HG02798 (cell line): ENCODE results near the gene KCNMA1.
"Not testable (repeated sequence)": the region's sequence is repeated elsewhere in the genome, so short reads cannot be mapped to it uniquely, and the experiment has no call there.

ENCODE experiments used
- ATAC-seq: cut with Tn5 transposase; IDR thresholded peaks from one replicate; pipeline ENCODE4 v1.9.1; 2021; ENCODE audit warnings: mild to moderate bottlenecking; ENCODE audit not compliant: unreplicated experiment, poor library complexity

KCNMA1 gene

GRCh38 chr10:77664696-77665095 is 27.1 kb upstream of the KCNMA1 start:
- ATAC-seq = no peak

GRCh38 chr10:77664008-77664407 is 26.4 kb upstream of the KCNMA1 start:
- ATAC-seq = no peak

GRCh38 chr10:77661674-77662073 is 24.1 kb upstream of the KCNMA1 start:
- no peak for ATAC-seq

GRCh38 chr10:77661100-77661499 is 23.5 kb upstream of the KCNMA1 start:
- ATAC-seq = no peak

GRCh38 chr10:77659046-77659670 is 21.6 kb upstream of the KCNMA1 start:
- not testable (repeated sequence) for ATAC-seq

- no peak for ATAC-seq
Observed at GRCh38 chr10:77653210-77653609, 15.6 kb upstream of the KCNMA1 start.

- no peak for ATAC-seq
Observed at GRCh38 chr10:77649333-77650331, 12.0 kb upstream of the KCNMA1 start.

- ATAC-seq = no peak
Observed at GRCh38 chr10:77648472-77648871, 10.9 kb upstream of the KCNMA1 start.

GRCh38 chr10:77647543-77648293 is 10.1 kb upstream of the KCNMA1 start:
- no peak for ATAC-seq

- no peak for ATAC-seq
Observed at GRCh38 chr10:77644557-77645243, 7.1 kb upstream of the KCNMA1 start.

GRCh38 chr10:77643795-77644468 is 6.3 kb upstream of the KCNMA1 start:
- ATAC-seq = peak; percentile 40

GRCh38 chr10:77641788-77642397 is 4.3 kb upstream of the KCNMA1 start:
- ATAC-seq = no peak

- ATAC-seq = no peak
Observed at GRCh38 chr10:77641344-77641743, 3.7 kb upstream of the KCNMA1 start.

GRCh38 chr10:77640167-77640566 is 2.6 kb upstream of the KCNMA1 start:
- ATAC-seq = no peak

GRCh38 chr10:77639756-77640155 is 2.1 kb upstream of the KCNMA1 start:
- ATAC-seq = no peak

- no peak for ATAC-seq
Observed at GRCh38 chr10:77638321-77639101, 903 bp upstream of the KCNMA1 start.

GRCh38 chr10:77636967-77637531 is 559 bp downstream of the KCNMA1 start:
- ATAC-seq = no peak

- no peak for ATAC-seq
Observed at GRCh38 chr10:77636282-77636966, 1.2 kb downstream of the KCNMA1 start.
